Measurements from ENCODE around the gene ZNF487. TPM values are rescaled to one million over a fixed set of nuclear protein-coding genes. Genes with fewer than 3 reads are reported as not detected.
A peak's percentile ranks its signal among the peaks of the same experiment; 100 is the strongest.

ZNF487 gene
- total and polyA plus RNA-seq, 2 of the 13 experiments (the other 11 are each of a cell fraction or from before 2014, with no cell fraction given) = 7.4 to 8.8 TPM

DNA sequence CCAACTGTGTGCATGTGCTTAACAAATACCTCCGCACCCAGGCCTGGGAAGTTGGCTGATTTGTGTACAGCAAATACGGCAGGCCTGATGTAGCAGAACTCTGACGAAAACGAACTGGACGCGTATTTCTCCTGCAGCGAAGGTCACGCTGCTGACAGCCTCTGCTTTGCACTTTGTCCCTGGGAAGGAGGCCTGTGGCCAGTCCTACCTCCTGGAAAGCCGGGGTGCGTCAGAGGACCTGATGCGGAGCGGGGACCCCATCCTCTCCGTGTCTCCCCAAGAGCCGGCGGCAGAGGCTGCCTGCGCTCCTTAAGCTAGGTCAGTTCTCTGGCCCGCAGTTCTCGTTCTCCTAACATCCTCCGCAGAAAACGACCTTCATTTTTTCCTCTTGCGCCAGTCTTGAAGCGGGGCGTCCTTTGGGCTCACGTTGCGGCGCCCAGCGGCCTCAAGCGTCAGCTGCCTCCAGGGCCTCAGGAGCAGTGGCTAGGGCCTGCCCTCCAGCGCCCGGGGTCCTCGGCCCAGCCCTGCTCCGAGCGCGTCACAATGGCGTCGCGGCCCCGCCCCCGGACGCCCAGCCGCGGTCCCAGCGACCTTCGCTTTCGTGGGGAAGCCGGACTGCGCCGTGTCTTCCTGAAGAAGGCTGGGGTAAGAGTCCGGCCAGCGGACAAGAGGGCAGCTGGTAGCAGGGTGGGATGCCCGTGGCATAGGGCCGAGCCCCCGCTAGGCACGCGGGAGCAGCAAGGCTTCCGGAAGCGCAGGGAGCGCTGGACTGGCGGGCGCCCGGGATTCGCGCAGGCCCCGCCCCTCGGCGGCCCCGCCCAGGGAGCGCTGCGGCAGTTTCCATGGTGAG, at the start of gene ZNF487 (continued):
- 0 out of 2 replicates have a peak, but pooled peaks have one; percentile 12 for TF ChIP-seq SKIL (CRISPR knock-in tag; IDR thresholded peaks at IDR 0.05; ENCODE audit: borderline replicate concordance)
- TF ChIP-seq ZSCAN20 (CRISPR knock-in tag; IDR thresholded peaks at IDR 0.05; ENCODE audit: borderline replicate concordance) = peak; percentile 34; the same call in 1 of the 2 replicates
- no peak; the same call in 1 of the 2 replicates for TF ChIP-seq SNAPC5 (CRISPR knock-in tag; IDR thresholded peaks at IDR 0.05; ENCODE audit: borderline replicate concordance)
- peak; percentile 93 for TF ChIP-seq ZNF275 (CRISPR knock-in tag; IDR thresholded peaks at IDR 0.05; ENCODE audit: borderline replicate concordance)
- peak; percentile 21 for TF ChIP-seq TEAD3 (CRISPR knock-in tag; optimal IDR thresholded peaks at IDR 0.05; ENCODE audit: borderline replicate concordance)
- TF ChIP-seq, protein P1, sequence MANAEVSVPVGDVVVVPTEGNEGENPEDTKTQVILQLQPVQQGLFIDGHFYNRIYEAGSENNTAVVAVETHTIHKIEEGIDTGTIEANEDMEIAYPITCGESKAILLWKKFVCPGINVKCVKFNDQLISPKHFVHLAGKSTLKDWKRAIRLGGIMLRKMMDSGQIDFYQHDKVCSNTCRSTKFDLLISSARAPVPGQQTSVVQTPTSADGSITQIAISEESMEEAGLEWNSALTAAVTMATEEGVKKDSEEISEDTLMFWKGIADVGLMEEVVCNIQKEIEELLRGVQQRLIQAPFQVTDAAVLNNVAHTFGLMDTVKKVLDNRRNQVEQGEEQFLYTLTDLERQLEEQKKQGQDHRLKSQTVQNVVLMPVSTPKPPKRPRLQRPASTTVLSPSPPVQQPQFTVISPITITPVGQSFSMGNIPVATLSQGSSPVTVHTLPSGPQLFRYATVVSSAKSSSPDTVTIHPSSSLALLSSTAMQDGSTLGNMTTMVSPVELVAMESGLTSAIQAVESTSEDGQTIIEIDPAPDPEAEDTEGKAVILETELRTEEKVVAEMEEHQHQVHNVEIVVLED (CRISPR knock-in tag; IDR thresholded peaks at IDR 0.05; ENCODE audit: borderline replicate concordance) = peak; percentile 87
- no peak for TF ChIP-seq SRF (IDR thresholded peaks at IDR 0.05; ENCODE audit: low read depth, low read length)
- 0 out of 2 replicates have a peak, but pooled peaks have one; percentile 40 for TF ChIP-seq GTF3A (CRISPR knock-in tag; conservative IDR thresholded peaks at IDR 0.05)
- peak; percentile 48; the same call in 1 of the 2 replicates for TF ChIP-seq PAWR (CRISPR knock-in tag; IDR thresholded peaks at IDR 0.05; ENCODE audit: borderline replicate concordance)
- TF ChIP-seq NFYB (CRISPR knock-in tag; IDR thresholded peaks at IDR 0.05) = no peak; the same call in none of the 2 replicates
- peak; percentile 81; the same call in 1 of the 2 replicates for TF ChIP-seq NR2C2 (CRISPR knock-in tag; IDR thresholded peaks at IDR 0.05; ENCODE audit: borderline replicate concordance)
- peak; percentile 92 for TF ChIP-seq ZNF891 (CRISPR knock-in tag; IDR thresholded peaks at IDR 0.05)
- no peak for TF ChIP-seq PRPF4 (IDR thresholded peaks at IDR 0.05; ENCODE audit: low read depth, low read length, poor library complexity, severe bottlenecking)
- TF ChIP-seq BRD4 (CRISPR knock-in tag; IDR thresholded peaks at IDR 0.05) = peak; percentile 59
- TF ChIP-seq WIZ (CRISPR knock-in tag; IDR thresholded peaks at IDR 0.05) = peak; percentile 88
- TF ChIP-seq RNF219 (CRISPR knock-in tag; IDR thresholded peaks at IDR 0.05) = no peak
- no peak; the same call in 1 of the 2 replicates for TF ChIP-seq ZMAT3 (CRISPR knock-in tag; conservative IDR thresholded peaks at IDR 0.05)
- no peak for TF ChIP-seq HNF4G (IDR thresholded peaks at IDR 0.05; ENCODE audit: borderline replicate concordance, low read depth, low read length)
- peak; percentile 75 for TF ChIP-seq HNF4G (CRISPR knock-in tag; IDR thresholded peaks at IDR 0.05; ENCODE audit: borderline replicate concordance, low read depth)

Data from HepG2 (cell line).